Heart right ventricle (tissue), 16 donors: Measurements from ENCODE around the gene VWA5B1. TPM values are rescaled to one million over a fixed set of nuclear protein-coding genes. Genes with fewer than 3 reads are reported as not detected.

ENCODE experiments used
- ATAC-seq, 8 donors: fragments of 200-7000 bp; cut with Tn5 transposase; one replicate each; pipeline ENCODE4 v1.9.1; 2020; ENCODE audit warnings: mild to moderate bottlenecking in 8 of 8, moderate library complexity in 8 of 8, moderate number of reproducible peaks in 1 of 8
- DNase-seq, 2 donors: peaks; one replicate each; pipeline ENCODE4 v3.0.0-alpha.2; 2020
- H3K27ac ChIP-seq, 10 donors: fragments of 200-600 bp; sonication (generic) in 2 of 10; one replicate each; pipeline versions ENCODE4 v1.5.0 to v1.8.0; 2020 to 2022; ENCODE audit warnings: mild to moderate bottlenecking in 3 of 10
- H3K27me3 ChIP-seq, 7 donors: fragments of 200-600 bp; one replicate each; pipeline ENCODE4 v1.8.0; 2021 to 2022; ENCODE audit warnings: mild to moderate bottlenecking in 2 of 7
- H3K36me3 ChIP-seq, 9 donors: fragments of 200-600 bp; sonication (generic) in 1 of 9; one replicate each; pipeline versions ENCODE4 v1.5.0 to v1.8.0; 2020 to 2022; ENCODE audit warnings: mild to moderate bottlenecking in 2 of 9
- H3K4me1 ChIP-seq, 9 donors: fragments of 200-600 bp; sonication (generic) in 1 of 9; one replicate each; pipeline versions ENCODE4 v1.5.0 to v1.8.0; 2020 to 2022; ENCODE audit warnings: mild to moderate bottlenecking in 4 of 9
- H3K4me3 ChIP-seq, 10 donors: fragments of 200-600 bp; sonication (generic) in 2 of 10; one replicate each; pipeline versions ENCODE4 v1.5.0 to v1.8.0; 2020 to 2022; ENCODE audit warnings: mild to moderate bottlenecking in 7 of 10, moderate library complexity in 2 of 10
- H3K9me3 ChIP-seq, 11 donors: fragments of 200-600 bp in 10 of 11; sonication (generic) in 2 of 11; one replicate each; pipeline versions ENCODE4 v1.5.0 to v1.8.0; 2013 to 2022; ENCODE audit warnings: mild to moderate bottlenecking in 2 of 11, control low read depth in 1 of 11, moderate library complexity in 1 of 11
- CTCF ChIP-seq, 9 donors: fragments of 200-600 bp; sonication (generic) in 2 of 9; IDR thresholded peaks; one replicate each; pipeline versions ENCODE4 v1.5.0 to v1.8.0; 2021 to 2022; ENCODE audit warnings: antibody characterized with exemption in 9 of 9, mild to moderate bottlenecking in 5 of 9, moderate library complexity in 1 of 9
- WGBS, 2 donors: extraction: QIAGEN DNeasy Blood & Tissue Kit; methylation state at CpG; one replicate each; pipeline ENCODE4 v1.1.7; 2013; ENCODE audit warnings: inconsistent platforms in 1 of 2; 5-methylcytosine and 5-hydroxymethylcytosine counted together
- intact Hi-C, 10 donors: fragments of 100-400 bp; cut with DNase I; formaldehyde crosslinking; loops; one replicate each; pipeline versions ENCODE4 v1.11.1 to v1.14.2; 2022
- polyA plus RNA-seq, 2 donors: library from polyadenylated mRNA; stranded (reverse); fragments of 200-250 nt; gene quantifications; one replicate each; pipeline ENCODE4 v1.2.3, GENCODE V29; 2013
- total RNA-seq, 10 donors: library from RNA; stranded (reverse); fragmentation: NEBNext Ultra II Directional in 3 of 10; extraction: Animal tissue kit (Norgen Biotek cat#: 25700) in 3 of 10; gene quantifications; one replicate each; pipeline versions ENCODE4 v1.2.1 to v1.2.4, GENCODE V29; 2021 to 2023
- donor health status: Arrhythmogenic right ventricular cardiomyopathy.
- donor health status: ischemic (EF 13 %, LVEDD 7.1; RV severe dilation, severe dysfunction).
- donor health status: healthy with polysubstance abuse.
- donor health status: DM: no; HTN: yes; CAD: no.
- donor health status: DM: no; HTN: no; CAD: no.
- donor health status: ischemic (EF 25% LVEDD 6.9; RV normal size, moderate dysfunction).
- donor health status: ischemic (EF 25% LVEDD 5.7; RV mildly dilated, moderate dysfunction).
- donor health status: healthy.
- donor health status: DM: yes; HTN: yes; CAD: no.
- donor health status: Ischemic cardiomyopathy.
- donor health status: ischemic (EF 35%, LVEDD 5.7; RV mildly dilated, moderate dysfunction).
- donor health status: nonischemic (EF 11% LVEDD 7.7; RV severe dilation, severe dysfunction).
- donor health status: DM: yes; HTN: yes; CAD: no.
- donor health status: PGD.
- donor health status: ischemic (EF 29% LVEDD 5.4; RV normal size, mild dysfunction).
- donor health status: nonischemic (EF 23%, LVEDD 6.1; RV moderate dilation, normal function).

Gene VWA5B1
- total and polyA plus RNA-seq, 12 donors: 0.03 to 1.2 (median 0.18) TPM; not detected in 9

GRCh38 chr1:20350421-20350820 is 59.7 kb downstream of the VWA5B1 start:
- ATAC-seq (no peak), DNase-seq (no peak)
- WGBS, 2 donors: 91 to 95% methylated on average over 7 of the region's 7 CpGs
- Histone ChIP-seq H3K27me3 (peaks cover 0 to 6% (median under 1%) of the 10 kb centered on the region in 7 donors), H3K36me3 (no peaks in the 10 kb centered on the region), H3K27ac (no peak overlapping the region), H3K4me1 (no peaks in the 10 kb centered on the region), H3K9me3 (peaks cover 0 to 10% (median 0%) of the 10 kb centered on the region in 11 donors), H3K4me3 (no peak overlapping the region)
- TF ChIP-seq CTCF (IDR thresholded peaks at IDR 0.05): no peak
- intact Hi-C loops: loop anchor here in 1 of 10 donors (10.0 kb wide), 1 partner anchor 86 kb away; no protein-coding TSS in a partner anchor

- peaks cover 0 to 4% (median 0%) of the 10 kb centered on the region in 7 donors for H3K27me3 ChIP-seq
- no peaks in the 10 kb centered on the region for H3K36me3 ChIP-seq
- no peak for TF ChIP-seq CTCF (IDR thresholded peaks at IDR 0.05)
- ATAC-seq (no peak), DNase-seq (no peak)
- peaks cover 0 to under 1% (median 0%) of the 10 kb centered on the region in 11 donors for H3K9me3 ChIP-seq
- intact Hi-C loops: loop anchor here in 1 of 10 donors (10.0 kb wide), 1 partner anchor 87 kb away; no protein-coding TSS in a partner anchor
- H3K4me3 ChIP-seq: no peak overlapping the region
- 71 to 74% methylated on average over 9 of the region's 9 CpGs for WGBS, 2 donors
- H3K27ac ChIP-seq: no peak overlapping the region
- peaks cover 0 to 5% (median 0%) of the 10 kb centered on the region in 9 donors for H3K4me1 ChIP-seq
These were observed 61.4 kb downstream of the VWA5B1 start for GRCh38 chr1:20351911-20352701.

GRCh38 chr1:20353836-20354235 is 63.2 kb downstream of the VWA5B1 start:
- H3K27ac ChIP-seq: no peak overlapping the region
- H3K9me3 ChIP-seq: no peaks in the 10 kb centered on the region
- H3K4me3 ChIP-seq: no peak overlapping the region
- no peak for TF ChIP-seq CTCF (IDR thresholded peaks at IDR 0.05)
- no peaks in the 10 kb centered on the region for H3K36me3 ChIP-seq
- peaks cover 0 to 7% (median 0%) of the 10 kb centered on the region in 7 donors for H3K27me3 ChIP-seq
- DNase-seq (no peak), ATAC-seq (no peak)
- H3K4me1 ChIP-seq: peaks cover 0 to 15% (median 6%) of the 10 kb centered on the region in 9 donors
- intact Hi-C loops: loop anchor here in 1 of 10 donors (10.0 kb wide), 1 partner anchor 89 kb away; no protein-coding TSS in a partner anchor
- 87 to 92% methylated on average over 17 of the region's 17 CpGs for WGBS, 2 donors

- H3K27ac ChIP-seq: no peak overlapping the region
- no peaks in the 10 kb centered on the region for H3K9me3 ChIP-seq
- intact Hi-C loops: loop anchor here in 2 of 10 donors (5.0 to 10.0 kb wide), 2 partner anchors 90 to 92 kb away; no protein-coding TSS in a partner anchor
- ATAC-seq: no peak
- no peak for TF ChIP-seq CTCF (IDR thresholded peaks at IDR 0.05)
- H3K4me1 ChIP-seq: peaks cover 0 to 22% (median 10%) of the 10 kb centered on the region in 9 donors
- H3K4me3 ChIP-seq: no peak overlapping the region
- 89 to 92% methylated on average over 4 of the region's 4 CpGs for WGBS, 2 donors
- DNase-seq: no peak
- no peaks in the 10 kb centered on the region for H3K36me3 ChIP-seq
- peaks cover 0 to 11% (median 0%) of the 10 kb centered on the region in 7 donors for H3K27me3 ChIP-seq
These were observed 63.9 kb downstream of the VWA5B1 start for GRCh38 chr1:20354610-20355009.
